HUES64 (cell line): ENCODE results near the gene TBC1D1.

Experiments
- H3K27ac ChIP-seq: 2 replicates; pipeline ENCODE4 v1.7.0; 2013; ENCODE audit warnings: low read depth, low read length, inconsistent platforms
- H3K27me3 ChIP-seq: 2 replicates; pipeline ENCODE4 v1.6.1; 2013; ENCODE audit warnings: mild to moderate bottlenecking, low read length; ENCODE audit not compliant: insufficient read depth
- H3K36me3 ChIP-seq: 2 replicates; pipeline ENCODE4 v1.6.1; 2013; ENCODE audit warnings: mild to moderate bottlenecking, low read length; ENCODE audit not compliant: insufficient read depth
- H3K4me1 ChIP-seq: 2 replicates; pipeline ENCODE4 v1.6.1; 2013; ENCODE audit warnings: mild to moderate bottlenecking, low read length, moderate library complexity; ENCODE audit not compliant: insufficient read depth
- H3K4me3 ChIP-seq: 2 replicates; pipeline ENCODE4 v1.5.1; 2013; ENCODE audit warnings: mild to moderate bottlenecking, low read length, moderate library complexity
- H3K9ac ChIP-seq: 2 replicates; pipeline ENCODE4 v1.6.1; 2013; ENCODE audit warnings: mild to moderate bottlenecking, low read depth, low read length
- H3K9me3 ChIP-seq: 2 replicates; pipeline ENCODE4 v1.6.1; 2013; ENCODE audit warnings: low read depth, low read length; ENCODE audit not compliant: insufficient read depth
- WGBS: fragments of 150-250, 120-280 bp; methylation state at CpG from one replicate; pipeline ENCODE4 v1.1.7; 2013; ENCODE audit warnings: missing lambda C conversion rate; 5-methylcytosine and 5-hydroxymethylcytosine counted together

Gene TBC1D1

DNA sequence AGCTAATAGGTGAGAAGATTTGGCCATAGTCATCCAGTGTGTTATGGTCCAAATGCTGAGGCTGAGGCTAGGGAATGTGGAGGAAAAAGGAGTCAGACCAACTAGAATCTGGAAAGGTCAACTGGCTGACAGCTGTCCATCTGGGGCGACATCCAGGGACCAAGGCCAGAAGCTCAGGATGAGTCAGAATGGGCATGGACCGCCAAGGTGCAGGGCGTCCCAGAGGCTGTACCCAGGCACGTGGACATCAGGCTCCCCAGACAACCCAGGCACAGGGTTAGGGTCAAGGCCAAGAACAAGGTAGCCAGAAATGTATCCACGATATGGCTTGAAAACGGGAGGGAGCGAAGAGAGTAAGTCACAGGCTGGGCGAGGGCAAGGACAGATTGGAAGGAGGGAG is 43.2 kb downstream of the TBC1D1 start:
- Histone ChIP-seq H3K9ac (no peak overlapping the region), H3K27me3 (no peaks in the 10 kb centered on the region), H3K4me3 (no peak overlapping the region), H3K9me3 (no peaks in the 10 kb centered on the region), H3K4me1 (no peaks in the 10 kb centered on the region), H3K27ac (no peak overlapping the region), H3K36me3 (no peaks in the 10 kb centered on the region)
- WGBS = 94% methylated on average over 8 of the region's 8 CpGs

DNA sequence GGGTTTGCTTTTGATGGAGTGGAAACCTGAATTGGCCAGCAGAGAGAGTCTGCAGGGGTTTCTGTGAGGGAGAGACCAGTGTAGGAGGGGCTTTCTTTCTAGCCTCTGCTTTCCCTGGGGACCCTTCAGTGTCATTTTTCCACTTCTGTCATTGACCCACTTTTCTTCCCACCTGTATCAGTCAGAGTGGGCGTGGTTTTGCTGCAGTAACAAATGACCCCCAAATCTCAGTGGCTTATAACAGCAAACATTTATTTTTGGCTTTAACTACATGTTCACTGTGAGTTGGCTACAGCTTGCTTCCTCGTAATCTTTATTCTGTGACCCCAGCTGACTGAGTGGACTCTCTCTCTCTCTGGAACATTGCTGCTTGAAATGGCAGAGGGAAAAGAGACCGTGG is 43.7 kb downstream of the TBC1D1 start:
- H3K36me3 ChIP-seq = no peaks in the 10 kb centered on the region
- H3K27me3 ChIP-seq = no peaks in the 10 kb centered on the region
- H3K4me1 ChIP-seq = no peaks in the 10 kb centered on the region
- H3K9me3 ChIP-seq = no peaks in the 10 kb centered on the region
- no peak overlapping the region for H3K27ac ChIP-seq
- no peak overlapping the region for H3K4me3 ChIP-seq
- H3K9ac ChIP-seq = no peak overlapping the region
- 90% methylated on average over 3 of the region's 3 CpGs for WGBS

DNA sequence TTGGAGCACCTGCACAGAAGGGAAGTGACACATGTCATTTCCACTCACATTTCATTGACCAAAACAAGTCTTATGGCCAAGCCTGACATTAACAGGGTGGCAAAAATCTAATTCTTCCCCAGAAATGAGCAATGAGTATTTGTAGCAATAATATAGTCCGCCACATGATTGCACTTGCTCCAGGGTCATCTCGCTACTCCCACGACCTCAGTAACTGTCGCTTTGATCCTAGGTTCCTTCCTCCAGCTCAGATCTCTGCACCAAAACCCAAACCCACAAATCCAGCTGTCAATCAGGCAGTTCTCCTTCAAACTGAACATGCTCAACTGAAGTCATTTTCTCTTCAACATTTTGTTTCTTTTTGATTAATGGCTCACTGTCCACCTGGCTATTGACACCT is 44.1 kb downstream of the TBC1D1 start:
- Histone ChIP-seq H3K4me1 (no peaks in the 10 kb centered on the region), H3K36me3 (no peaks in the 10 kb centered on the region), H3K9me3 (no peaks in the 10 kb centered on the region), H3K27me3 (no peaks in the 10 kb centered on the region), H3K9ac (no peak overlapping the region), H3K4me3 (no peak overlapping the region), H3K27ac (no peak overlapping the region)
- 83% methylated on average over 4 of the region's 4 CpGs for WGBS

DNA sequence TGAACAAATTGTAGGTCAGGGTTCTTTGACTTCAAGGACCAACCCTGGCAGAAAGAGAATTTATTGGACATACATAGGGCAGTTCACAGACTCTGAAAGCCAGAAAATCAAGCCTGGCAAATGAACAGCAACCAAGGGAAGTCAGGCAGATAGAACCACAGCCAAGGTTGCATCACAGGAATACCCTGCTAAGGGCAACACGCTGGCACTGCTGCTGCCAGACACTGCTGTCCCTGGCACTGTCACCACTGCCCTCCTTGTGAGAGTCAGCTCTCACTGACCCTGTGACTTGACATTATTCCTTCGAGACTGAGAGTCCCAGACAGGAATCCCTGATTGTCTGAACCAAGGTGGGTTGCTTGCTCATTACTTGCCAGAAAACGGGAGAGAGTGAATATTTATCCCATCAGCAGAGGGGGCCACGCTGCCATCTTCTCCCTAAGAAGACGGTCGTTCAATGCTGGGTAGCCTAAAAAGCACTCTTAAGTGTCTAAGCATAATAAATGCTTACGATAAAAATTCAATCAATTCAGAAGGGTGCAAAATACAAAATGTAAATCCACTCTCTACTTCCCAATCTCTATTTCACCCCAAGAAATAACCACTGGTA is 46.1 kb downstream of the TBC1D1 start:
- Histone ChIP-seq H3K27ac (no peak overlapping the region), H3K36me3 (no peaks in the 10 kb centered on the region)

DNA sequence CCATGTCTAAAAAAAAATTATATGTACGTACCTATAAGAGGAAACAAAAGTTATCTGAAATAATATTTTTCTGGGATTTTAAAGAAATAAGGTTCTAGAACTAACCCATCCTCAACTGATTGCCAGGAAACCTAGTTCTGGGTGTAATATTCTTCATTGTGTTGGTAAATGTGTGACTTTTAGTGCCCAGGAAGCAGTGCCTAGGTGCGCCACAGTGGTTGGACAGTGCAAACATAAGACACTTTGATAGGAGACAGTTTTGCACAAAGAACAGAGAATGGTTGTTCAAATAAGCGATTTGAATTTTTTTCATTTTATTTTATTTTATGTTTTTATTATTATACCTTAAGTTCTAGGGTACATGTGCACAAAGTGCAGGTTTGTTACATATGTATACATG is 47.3 kb downstream of the TBC1D1 start:
- Histone ChIP-seq H3K4me3 (no peak overlapping the region), H3K27ac (no peak overlapping the region), H3K27me3 (no peaks in the 10 kb centered on the region), H3K4me1 (no peaks in the 10 kb centered on the region), H3K9me3 (no peaks in the 10 kb centered on the region), H3K9ac (no peak overlapping the region), H3K36me3 (no peaks in the 10 kb centered on the region)
- WGBS = 100% methylated on average over 1 of the region's 3 CpGs

More for the DNA sequence above, 46.1 kb downstream of the TBC1D1 start:
- Histone ChIP-seq H3K4me1 (no peaks in the 10 kb centered on the region), H3K4me3 (no peak overlapping the region), H3K9ac (no peak overlapping the region), H3K27me3 (no peaks in the 10 kb centered on the region), H3K9me3 (no peaks in the 10 kb centered on the region)
- WGBS = 69% methylated on average over 7 of the region's 7 CpGs

DNA sequence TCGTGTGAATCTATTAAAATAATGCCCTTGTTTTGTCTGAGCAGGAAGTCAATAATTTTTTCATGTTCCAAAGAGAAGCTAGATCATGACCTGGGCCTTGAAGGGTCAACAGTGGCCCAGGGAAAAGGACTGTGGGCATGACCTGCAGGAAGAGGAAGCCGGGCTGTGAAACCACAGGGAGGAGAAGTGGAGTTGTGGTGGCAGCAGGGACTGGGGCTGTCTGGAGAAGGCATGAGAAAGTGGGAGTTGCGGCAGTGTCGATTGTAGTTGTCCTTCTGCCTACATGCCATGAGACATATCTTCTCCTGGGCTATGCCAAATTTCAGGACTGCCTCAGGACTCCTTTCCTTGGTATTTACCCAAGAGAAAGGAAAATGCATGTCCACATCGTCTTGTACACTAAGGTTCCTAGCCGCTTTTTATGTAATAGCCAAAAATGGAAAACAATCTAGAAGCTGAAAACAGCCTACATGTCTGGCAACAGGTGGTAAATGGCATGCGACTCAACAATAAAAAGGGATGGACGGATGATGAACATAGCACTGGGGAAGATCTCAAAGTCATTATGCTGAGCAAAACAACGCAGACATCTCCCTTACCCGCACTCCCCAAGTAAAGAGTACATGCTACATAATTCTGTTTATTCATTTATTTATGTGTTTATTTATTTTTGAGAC is 55.8 kb downstream of the TBC1D1 start:
- Histone ChIP-seq H3K27ac (no peak overlapping the region), H3K4me1 (no peaks in the 10 kb centered on the region), H3K9me3 (no peaks in the 10 kb centered on the region), H3K4me3 (no peak overlapping the region), H3K27me3 (no peaks in the 10 kb centered on the region), H3K36me3 (no peaks in the 10 kb centered on the region), H3K9ac (no peak overlapping the region)
- WGBS = 86% methylated on average over 9 of the region's 10 CpGs

DNA sequence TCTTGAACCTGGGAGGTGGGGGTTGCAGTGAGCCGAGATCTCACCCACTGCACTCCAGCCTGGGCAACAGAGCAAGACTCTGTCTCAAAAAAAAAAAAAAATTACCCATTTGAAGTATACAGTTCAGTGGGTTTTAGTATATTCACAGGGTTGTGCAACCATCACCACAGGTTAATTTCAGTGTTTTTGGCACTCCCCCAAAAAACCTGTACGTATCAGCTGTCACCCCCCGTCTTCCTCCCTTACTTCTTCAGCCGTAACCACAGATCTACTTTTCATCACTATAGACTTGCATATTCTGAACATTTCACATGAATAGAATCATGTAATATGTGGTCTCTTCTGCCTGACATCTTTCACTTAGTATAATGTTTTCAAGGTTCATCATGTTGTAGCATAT is 57.7 kb downstream of the TBC1D1 start:
- Histone ChIP-seq H3K27me3 (no peaks in the 10 kb centered on the region), H3K36me3 (no peaks in the 10 kb centered on the region), H3K4me3 (no peak overlapping the region), H3K9me3 (no peaks in the 10 kb centered on the region), H3K9ac (no peak overlapping the region), H3K27ac (no peak overlapping the region), H3K4me1 (no peaks in the 10 kb centered on the region)
- WGBS = 96% methylated on average over 4 of the region's 4 CpGs

DNA sequence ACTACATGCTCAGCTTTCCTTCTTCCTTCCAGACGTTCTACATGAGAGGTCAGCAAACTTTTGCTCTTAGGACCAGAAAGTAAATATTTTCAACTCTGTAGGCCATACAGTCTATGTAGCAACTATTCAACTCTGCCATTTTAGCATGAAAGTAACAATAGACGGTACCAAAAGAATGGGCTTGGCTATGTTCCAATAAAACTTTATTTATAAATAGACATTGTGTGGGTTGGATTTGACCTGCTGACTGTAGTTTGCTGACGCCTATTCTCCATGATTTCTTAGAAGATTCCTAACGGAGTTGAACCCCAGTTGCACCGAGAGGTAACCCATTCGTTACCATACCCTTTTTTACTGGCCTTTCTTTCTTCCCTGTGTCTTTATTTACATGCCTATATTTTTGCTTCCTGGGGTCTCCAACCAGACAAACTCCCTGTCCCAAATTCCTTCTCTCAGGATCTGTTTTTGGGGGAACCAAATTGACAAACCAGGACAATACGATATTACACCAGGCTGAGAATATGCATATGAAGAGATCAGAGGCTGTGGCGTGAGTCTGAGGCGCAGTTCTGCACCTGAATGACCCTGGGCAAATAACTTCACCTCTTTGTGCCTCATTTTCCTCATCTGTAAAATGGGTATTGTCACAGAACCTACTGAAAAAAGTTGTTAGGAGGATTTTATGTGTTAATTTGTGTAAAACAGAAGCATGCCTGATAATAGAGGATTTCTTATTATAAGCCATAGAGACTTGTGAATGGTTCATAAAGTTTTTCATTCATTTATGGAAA is 58.9 kb downstream of the TBC1D1 start:
- H3K27ac ChIP-seq = no peak overlapping the region
- H3K4me3 ChIP-seq = no peak overlapping the region
- no peak overlapping the region for H3K9ac ChIP-seq
- 91% methylated on average over 9 of the region's 9 CpGs for WGBS
- H3K9me3 ChIP-seq = no peaks in the 10 kb centered on the region
- no peaks in the 10 kb centered on the region for H3K4me1 ChIP-seq
- no peaks in the 10 kb centered on the region for H3K36me3 ChIP-seq
- H3K27me3 ChIP-seq = no peaks in the 10 kb centered on the region

DNA sequence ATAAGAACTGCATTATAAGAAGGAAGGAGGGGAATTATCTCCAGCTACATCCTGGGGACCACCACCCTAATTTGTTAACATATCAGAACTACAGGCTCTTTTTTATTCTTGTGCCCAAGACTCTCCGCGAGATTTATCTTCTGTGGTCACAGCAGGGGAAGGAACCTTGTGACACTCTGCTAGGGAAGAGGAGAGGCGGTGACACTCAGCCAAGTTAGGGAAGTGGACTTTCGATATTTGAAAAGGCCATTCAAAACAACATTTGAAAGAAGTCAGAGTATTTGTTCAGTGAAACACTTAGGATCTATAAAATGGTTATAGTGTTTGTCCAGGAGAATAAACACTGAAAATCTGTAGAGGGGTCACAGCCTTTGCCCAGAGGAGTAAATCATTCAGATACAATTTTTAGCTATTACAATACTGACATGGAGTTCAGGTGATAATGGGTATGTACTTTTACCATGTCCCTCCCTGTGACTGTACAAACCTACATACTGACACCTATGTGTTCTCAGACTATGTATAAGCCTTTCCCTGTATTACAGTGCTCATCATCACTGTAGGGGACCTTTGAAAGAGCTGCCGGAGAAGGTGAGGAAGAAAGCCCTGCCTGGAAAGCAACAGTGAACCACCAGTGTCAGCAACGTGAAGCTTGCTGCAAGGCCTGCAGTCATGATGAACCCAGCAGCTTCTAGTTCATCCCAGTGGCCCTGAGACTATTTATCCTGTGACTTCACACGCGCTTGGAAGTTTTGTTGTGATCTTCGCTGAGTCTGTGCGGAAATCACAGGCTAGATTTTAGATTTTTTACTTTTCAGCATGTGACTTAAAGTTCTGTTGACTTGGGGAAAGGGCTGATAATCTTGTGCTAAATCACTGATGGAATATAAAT is 60.8 kb downstream of the TBC1D1 start:
- Histone ChIP-seq H3K36me3 (no peaks in the 10 kb centered on the region), H3K9me3 (no peaks in the 10 kb centered on the region), H3K9ac (no peak overlapping the region), H3K27ac (no peak overlapping the region), H3K4me3 (no peak overlapping the region), H3K4me1 (no peaks in the 10 kb centered on the region), H3K27me3 (no peaks in the 10 kb centered on the region)
- WGBS = 93% methylated on average over 10 of the region's 10 CpGs

DNA sequence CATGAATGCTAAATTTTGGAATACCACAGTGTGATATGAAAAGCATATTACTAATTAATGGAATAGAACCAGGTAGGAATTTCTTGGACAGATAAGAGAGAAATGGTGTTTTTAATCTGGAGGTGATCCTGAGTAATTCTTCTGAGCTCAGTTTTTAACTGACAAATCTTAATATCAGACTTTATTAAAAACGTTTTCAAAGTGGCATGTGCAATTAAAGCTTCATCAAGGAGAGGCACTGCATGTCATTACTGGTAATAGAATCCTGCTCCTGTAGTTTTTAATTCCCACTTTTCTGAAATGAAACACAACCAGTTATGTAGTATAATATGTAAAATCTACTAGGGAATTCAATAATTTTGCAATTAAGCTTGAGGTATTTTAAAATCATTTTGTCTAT is 62.3 kb downstream of the TBC1D1 start:
- no peak overlapping the region for H3K27ac ChIP-seq
- no peaks in the 10 kb centered on the region for H3K9me3 ChIP-seq
- no peaks in the 10 kb centered on the region for H3K4me1 ChIP-seq
- no peaks in the 10 kb centered on the region for H3K36me3 ChIP-seq
- no peak overlapping the region for H3K9ac ChIP-seq
- H3K27me3 ChIP-seq = no peaks in the 10 kb centered on the region
- no peak overlapping the region for H3K4me3 ChIP-seq
- WGBS = 90% methylated on average over 1 of the region's 1 CpG
